HG03442 (cell line): ENCODE measurements around the gene CDRT15L2.
"Not testable (repeated sequence)": the region's sequence is repeated elsewhere in the genome, so short reads cannot be mapped to it uniquely, and the experiment has no call there.

Experiments used
- ATAC-seq: cut with Tn5 transposase; IDR thresholded peaks from one replicate; pipeline ENCODE4 v1.9.1; 2021; ENCODE audit warnings: mild to moderate bottlenecking, moderate library complexity; ENCODE audit not compliant: unreplicated experiment

Gene CDRT15L2

DNA sequence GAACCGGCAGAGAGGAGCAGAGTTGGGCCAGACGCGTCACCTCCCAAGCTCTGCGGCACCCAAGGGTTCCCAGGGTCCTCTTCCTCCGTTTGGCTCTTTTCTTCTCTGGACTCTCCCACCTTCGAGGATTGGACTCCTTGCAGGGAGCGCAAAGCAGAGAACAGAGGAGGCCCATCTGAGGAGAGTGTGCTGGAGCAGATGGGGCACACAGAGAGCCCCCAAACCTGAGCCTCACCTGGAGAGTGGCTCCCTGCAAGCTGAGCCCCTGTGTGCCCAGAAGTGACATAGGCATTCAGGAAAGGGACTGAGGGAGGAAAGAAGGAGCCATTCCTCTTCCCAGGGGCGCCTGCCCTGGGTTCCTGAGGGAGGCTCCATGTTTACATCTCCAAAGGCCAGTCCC is 6.3 kb upstream of the CDRT15L2 start:
- ATAC-seq: not testable (repeated sequence)

DNA sequence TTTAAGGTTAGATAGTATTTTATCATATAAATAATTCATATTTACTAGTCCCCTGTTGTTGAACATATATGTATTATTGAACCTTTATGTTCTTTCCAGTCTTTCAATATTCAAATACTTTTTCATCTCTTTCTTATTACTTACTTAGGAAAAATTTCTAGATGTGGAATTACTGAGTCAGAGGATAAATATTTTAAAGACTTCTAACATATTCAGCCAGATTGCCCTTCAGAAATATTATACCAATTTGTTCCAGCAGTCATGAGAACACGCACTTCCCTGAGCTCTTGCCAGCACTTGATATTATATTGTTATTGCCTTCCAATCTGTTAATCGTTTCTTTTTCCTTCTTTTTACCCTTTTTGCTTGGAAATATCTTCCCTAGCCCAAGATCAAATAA is 4.5 kb upstream of the CDRT15L2 start:
- ATAC-seq: not testable (repeated sequence)

DNA sequence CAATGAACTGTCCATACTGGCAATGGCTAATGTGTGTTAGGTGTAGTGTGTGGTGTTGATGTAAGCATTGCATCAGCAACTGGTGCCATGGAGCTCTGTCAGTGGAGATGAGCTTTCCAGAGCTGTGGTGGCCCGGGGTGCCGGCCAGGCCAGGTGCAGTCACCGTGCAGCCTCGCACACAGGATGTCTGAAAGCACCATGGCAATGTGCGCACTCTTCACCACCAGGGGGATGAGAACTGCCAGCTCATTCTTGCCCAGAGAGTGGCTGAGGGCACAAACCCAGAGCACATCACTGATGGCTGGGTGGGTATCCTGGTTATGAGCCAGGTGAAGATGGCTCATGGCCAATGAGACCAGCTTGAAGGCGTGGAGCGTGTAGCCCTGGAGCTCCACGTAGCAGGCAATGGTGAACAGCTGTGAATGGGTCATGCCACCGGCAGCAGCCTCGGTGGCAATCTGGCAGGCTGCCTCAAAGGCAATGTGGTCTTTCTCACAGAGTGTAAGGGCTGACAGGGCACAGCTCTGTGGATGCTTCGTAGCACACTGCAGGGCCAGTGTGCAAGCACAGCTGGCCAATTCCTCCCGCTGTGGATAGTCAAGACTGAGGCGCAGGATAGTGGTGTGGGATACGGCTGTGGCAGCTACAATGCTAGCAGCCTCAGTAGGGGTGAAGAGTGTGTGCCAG is 4.5 kb downstream of the CDRT15L2 start:
- not testable (repeated sequence) for ATAC-seq

DNA sequence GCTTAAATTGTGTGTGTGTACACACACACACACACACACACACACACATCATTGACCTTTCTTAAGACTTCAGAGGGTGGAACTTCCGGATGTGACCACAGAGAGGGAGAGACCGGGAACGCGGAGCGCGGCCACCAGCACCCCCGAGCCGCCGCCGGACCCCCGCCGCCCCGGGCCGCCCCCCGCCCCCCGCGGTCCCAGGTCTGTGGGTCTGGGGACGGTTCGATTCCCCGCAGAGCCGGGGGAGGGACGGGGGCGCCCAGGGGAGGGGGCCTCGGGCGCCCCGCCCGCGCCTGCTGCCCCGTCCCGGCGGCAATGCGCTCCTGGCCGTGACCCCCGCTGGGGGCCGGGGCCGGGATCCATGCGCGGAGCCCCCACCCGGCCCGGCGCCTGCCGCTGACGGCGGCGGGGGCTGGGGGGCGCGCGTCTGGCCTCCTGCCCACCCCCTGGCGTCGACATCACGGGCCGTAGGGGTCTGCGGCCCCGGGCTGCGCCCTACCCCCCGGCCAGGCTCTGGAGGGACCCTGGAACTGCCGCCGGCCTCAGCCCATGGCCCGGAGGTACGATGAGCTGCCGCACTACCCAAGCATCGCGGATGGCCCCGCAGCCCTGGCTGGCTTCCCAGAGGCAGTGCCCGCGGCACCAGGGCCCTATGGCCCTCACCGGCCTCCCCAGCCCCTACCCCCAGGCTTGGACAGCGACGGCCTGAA is 9.4 kb downstream of the CDRT15L2 start:
- ATAC-seq: not testable (repeated sequence)

DNA sequence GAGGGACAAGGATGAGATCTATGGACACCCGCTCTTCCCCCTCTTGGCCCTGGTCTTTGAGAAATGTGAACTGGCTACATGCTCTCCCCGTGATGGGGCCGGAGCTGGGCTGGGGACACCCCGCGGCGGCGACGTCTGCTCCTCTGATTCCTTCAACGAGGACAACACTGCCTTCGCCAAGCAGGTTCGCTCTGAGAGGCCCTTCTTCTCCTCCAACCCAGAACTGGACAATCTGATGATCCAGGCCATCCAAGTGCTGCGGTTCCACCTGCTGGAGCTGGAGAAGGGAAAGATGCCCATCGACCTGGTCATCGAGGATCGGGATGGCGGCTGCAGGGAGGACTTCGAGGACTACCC is 9.9 kb downstream of the CDRT15L2 start:
- ATAC-seq: not testable (repeated sequence)

DNA sequence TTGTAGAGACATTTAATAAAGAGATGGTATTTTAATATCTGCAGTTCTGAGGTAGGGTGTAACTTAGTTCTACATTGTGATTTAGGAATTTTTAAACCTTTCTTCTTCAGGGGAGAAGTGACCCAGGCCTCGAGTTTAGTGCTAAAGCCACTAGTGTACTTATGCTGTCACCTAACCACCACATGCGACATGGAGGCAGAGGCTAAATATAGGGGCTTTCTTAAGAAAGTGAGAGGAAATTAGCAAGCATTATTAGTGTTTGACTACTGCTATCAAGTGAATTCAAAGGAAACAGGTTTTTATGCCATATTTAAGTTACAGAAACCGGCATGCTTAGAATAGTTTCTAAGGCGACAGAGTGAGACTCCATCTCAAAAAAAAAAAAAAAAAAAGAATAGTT is 11.5 kb downstream of the CDRT15L2 start:
- not testable (repeated sequence) for ATAC-seq

DNA sequence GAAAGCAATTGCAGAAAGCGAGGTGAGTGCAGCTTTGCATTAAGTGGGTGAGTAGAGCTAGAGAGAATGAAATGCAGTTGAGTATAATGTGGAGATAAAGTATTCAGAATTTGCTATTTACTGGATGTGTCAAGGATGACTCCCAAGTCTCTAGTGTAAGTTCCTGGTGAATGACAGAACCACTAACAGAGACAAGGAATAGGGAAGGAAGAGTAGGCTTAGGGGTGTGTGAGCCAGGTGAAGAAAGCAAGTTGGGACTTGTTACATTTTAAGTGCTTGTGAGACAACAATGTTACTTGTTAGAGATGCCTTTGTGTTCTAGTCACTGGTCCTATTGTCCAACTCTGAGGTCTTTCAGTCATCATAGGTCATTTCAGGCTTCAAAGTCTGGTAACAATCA is 26.0 kb downstream of the CDRT15L2 start:
- ATAC-seq: not testable (repeated sequence)

DNA sequence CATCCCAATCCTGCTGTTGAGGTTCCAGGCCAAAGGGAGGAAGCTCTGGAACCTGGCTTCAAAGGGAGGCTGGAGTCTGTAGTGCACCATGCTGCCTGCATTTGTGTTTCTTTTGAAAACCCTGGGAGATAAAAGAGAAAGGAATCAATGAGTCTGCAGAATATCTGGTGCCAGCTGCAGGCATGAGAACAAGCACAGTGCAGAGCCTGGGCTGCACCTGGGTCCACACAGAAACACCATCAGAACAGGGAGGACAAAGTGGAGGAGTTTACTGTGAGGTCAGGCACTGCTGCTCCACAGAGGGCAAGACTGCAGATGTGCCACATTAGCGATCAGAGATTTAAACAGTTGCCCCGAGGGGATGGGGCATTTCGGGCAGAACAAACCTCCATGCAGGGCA is 30.0 kb downstream of the CDRT15L2 start:
- not testable (repeated sequence) for ATAC-seq

DNA sequence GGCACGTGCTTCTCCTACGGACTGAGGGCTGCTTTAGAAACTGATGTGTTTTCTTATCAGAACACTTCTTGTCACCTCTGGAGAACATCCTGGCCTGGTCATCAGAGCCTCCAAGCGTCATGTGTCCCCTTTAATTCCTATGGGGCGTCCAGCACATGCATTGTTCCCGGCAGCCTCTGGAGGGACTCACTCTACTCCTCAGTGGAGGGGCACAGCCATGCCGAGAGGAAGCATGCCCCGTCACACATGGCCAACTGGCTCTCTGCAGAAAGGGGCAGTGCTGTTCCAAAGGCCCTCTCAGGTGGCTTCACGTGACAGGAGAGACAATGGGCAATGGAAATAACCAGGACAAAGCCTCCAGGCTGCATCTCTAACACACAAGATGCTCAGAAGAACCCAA is 31.8 kb downstream of the CDRT15L2 start:
- ATAC-seq: no peak

DNA sequence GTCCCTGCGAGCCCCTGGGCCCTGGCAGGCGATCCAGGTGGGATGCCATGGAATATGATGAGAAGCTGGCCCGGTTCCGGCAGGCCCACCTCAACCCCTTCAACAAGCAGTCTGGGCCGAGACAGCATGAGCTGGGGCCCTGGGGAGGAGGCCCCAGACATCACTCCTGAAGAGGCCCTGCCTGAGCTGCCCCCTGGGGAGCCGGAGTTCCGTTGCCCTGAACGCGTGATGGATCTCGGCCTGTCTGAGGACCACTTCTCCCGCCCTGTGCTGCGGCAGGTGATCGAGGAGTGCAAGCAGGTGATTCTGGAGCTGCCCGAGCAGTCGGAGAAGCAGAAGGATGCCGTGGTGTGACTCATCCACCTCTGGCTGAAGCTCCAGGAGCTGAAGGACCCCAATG is 33.1 kb downstream of the CDRT15L2 start:
- ATAC-seq: no peak

DNA sequence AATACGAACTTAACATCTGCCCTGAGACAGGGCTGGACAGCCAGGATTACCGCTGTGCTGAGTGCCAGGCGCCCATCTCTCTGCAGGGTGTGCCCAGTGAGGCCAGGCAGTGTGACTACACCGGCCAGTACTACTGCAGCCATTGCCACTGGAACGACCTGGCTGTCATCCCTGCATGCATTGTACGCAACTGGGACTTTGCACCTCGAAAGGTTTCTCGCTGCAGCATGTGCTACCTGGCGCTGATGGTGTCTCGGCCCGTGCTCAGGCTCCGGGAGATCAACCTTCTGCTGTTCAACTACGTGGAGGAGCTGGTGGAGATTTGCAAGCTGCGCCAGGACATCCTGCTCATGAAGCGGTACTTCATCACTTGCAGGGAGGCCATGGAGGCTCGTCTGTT is 33.7 kb downstream of the CDRT15L2 start:
- no peak for ATAC-seq

DNA sequence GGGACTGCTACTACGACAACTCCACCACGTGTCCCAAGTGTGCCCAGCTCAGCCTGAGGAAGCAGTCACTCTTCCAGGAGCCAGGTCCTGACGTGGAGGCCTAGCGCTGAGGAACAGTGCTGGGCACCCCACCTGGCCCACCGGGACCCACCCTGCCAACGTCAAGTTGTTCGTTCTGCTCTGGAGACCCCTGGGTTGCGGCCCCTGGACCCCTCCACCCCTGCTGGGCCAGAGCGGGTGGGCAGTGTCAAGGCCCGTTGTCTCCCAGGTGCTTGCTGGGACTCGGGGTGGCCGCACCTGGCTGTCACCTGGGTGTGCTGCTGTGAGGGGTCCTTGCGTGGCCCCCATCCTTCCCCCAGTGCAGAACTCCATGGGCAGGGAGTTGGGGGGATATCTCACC is 34.4 kb downstream of the CDRT15L2 start:
- ATAC-seq: no peak

DNA sequence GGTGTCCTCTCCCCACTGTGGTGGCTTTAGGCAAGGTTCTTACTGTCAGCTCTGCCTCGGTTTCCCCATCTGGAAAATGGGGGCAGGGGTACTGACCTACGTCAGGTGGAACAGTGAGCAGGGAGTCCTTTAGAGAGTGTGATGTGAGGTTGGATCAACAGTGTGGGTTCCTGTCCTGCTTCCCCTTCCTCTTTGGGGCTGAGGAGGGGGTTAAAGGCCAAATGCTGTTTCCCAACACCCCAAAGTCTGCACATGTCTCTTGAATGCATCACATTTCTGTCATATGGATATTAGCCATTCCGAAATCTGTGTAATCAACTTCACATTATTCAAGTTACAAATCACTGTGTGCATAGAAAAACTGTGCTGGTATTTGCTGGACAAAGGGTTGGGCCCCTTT is 35.9 kb downstream of the CDRT15L2 start:
- not testable (repeated sequence) for ATAC-seq
